ENCODE measurements around the gene DIRAS1.
"Not testable (repeated sequence)": the region's sequence is repeated elsewhere in the genome, so short reads cannot be mapped to it uniquely, and the experiment has no call there.

DNA sequence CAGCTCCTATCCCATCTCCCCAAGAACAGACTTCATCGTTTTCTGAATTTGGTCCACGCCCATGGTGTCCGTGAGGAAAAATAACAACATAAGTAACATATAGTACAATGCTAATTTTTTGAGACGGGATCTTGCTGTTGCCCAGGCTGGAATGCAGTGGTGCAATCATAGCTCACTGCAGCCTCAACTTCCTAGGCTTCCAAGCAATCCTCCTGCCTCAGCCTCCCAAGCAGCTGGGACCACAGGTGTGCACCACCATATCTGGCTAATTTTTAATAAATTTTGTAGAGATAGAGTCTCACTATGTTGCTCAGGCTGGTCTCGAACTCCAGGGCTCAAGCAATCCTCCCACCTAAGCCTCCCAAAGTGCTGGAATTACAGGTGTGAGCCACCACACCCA lies 42.2 kb downstream of the DIRAS1 start:
- TF ChIP-seq, protein P1, sequence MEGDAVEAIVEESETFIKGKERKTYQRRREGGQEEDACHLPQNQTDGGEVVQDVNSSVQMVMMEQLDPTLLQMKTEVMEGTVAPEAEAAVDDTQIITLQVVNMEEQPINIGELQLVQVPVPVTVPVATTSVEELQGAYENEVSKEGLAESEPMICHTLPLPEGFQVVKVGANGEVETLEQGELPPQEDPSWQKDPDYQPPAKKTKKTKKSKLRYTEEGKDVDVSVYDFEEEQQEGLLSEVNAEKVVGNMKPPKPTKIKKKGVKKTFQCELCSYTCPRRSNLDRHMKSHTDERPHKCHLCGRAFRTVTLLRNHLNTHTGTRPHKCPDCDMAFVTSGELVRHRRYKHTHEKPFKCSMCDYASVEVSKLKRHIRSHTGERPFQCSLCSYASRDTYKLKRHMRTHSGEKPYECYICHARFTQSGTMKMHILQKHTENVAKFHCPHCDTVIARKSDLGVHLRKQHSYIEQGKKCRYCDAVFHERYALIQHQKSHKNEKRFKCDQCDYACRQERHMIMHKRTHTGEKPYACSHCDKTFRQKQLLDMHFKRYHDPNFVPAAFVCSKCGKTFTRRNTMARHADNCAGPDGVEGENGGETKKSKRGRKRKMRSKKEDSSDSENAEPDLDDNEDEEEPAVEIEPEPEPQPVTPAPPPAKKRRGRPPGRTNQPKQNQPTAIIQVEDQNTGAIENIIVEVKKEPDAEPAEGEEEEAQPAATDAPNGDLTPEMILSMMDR (conservative IDR thresholded peaks at IDR 0.05; ENCODE audit: low read depth, low read length): not testable (repeated sequence)
- not testable (repeated sequence) for TF ChIP-seq CEBPB (IDR thresholded peaks at IDR 0.05; ENCODE audit: low read depth, low read length); BHLHE40 (IDR thresholded peaks at IDR 0.05; ENCODE audit: low read depth, low read length); CHD1 (IDR thresholded peaks at IDR 0.05; ENCODE audit: low read depth, low read length); POLR2A (IDR thresholded peaks at IDR 0.05; ENCODE audit: low read depth, low read length); SMC3 (IDR thresholded peaks at IDR 0.05; ENCODE audit: low read depth, low read length); FOS (IDR thresholded peaks at IDR 0.05; ENCODE audit: low read depth, low read length); MAZ (IDR thresholded peaks at IDR 0.05; ENCODE audit: borderline replicate concordance, low read depth, low read length); RAD21 (IDR thresholded peaks at IDR 0.05; ENCODE audit: low read length); RCOR1 (IDR thresholded peaks at IDR 0.05; ENCODE audit: insufficient replicate concordance, low read length); MAFK (IDR thresholded peaks at IDR 0.05; ENCODE audit: low read depth, low read length)
